ENCODE data around the gene MORN4. TPM values are rescaled to one million over a fixed set of nuclear protein-coding genes. Genes with fewer than 3 reads are reported as not detected.

Gene MORN4
- total and polyA plus RNA-seq, 9 of the 15 experiments (the other 6 are each of a cell fraction or from before 2014, with no cell fraction given): 8.3 to 23.9 (median 11.7) TPM

- no peak overlapping the region for H2AFZ ChIP-seq (ENCODE audit: low read depth, low read length)
- no peaks in the 10 kb centered on the region for H3K36me3 ChIP-seq (ENCODE audit: control insufficient read depth, insufficient read depth, low read length)
- no peaks in the 10 kb centered on the region for H3K9me3 ChIP-seq (replicated peaks; ENCODE audit: control insufficient read depth, insufficient read depth, low read depth, low read length)
- no TSS peak for BruUV-seq (replicated peaks)
- 52% methylated on average over 8 of the region's 8 CpGs for WGBS (ENCODE audit: insufficient coverage, low coverage, missing lambda C conversion rate)
- no peak overlapping the region for H3K4me3 ChIP-seq
- in situ Hi-C loops (cut with MboI): no loop called here
- ATAC-seq (no peak), DNase-seq (ENCODE audit: extremely low read depth in 1 of 4, low spot score in 3 of 4) (no peak), FAIRE-seq (no peak)
- H3K9ac ChIP-seq (ENCODE audit: insufficient read depth in 1 of 2, low read depth in 2 of 2, low read length in 2 of 2): no peak overlapping the region; a peak in 1 of 4 replicates
- intact Hi-C loops (cut with micrococcal nuclease): no loop called here
- H3K9me1 ChIP-seq (ENCODE audit: control insufficient read depth, insufficient read depth, low read length): no peaks in the 10 kb centered on the region
- no peaks in the 10 kb centered on the region for H3K79me2 ChIP-seq (ENCODE audit: control insufficient read depth, insufficient read depth, low read length)
- TF ChIP-seq MTA3 (IDR thresholded peaks at IDR 0.05; ENCODE audit: borderline replicate concordance): no peak
- no peak for TF ChIP-seq PTTG1 (tag; IDR thresholded peaks at IDR 0.05; ENCODE audit: low read depth)
- no peaks in the 10 kb centered on the region for H4K20me1 ChIP-seq (replicated peaks; ENCODE audit: control insufficient read depth, insufficient read depth, low read length)
- H3K27ac ChIP-seq (ENCODE audit: extremely low read depth, low read depth, low read length): no peak overlapping the region
- ChIA-PET CTCF (ENCODE audit: low intra/inter-chr PET ratio) (no interaction called here), POLR2A (interaction anchor here (1.3 kb wide), 1 partner anchor 11 kb away, joined by 4 read pairs; no protein-coding TSS in a partner anchor)
- no peak overlapping the region for H3K4me2 ChIP-seq (ENCODE audit: insufficient read depth, low read length)
- H3K27me3 ChIP-seq (ENCODE audit: control insufficient read depth in 2 of 2, insufficient read depth in 2 of 2, low read length in 2 of 2): no peaks in the 10 kb centered on the region
- peaks cover 0 to 10% of the 10 kb centered on the region in 2 experiments; a peak in 3 of 5 replicates for H3K4me1 ChIP-seq (replicated peaks in 1 of 2; ENCODE audit: control insufficient read depth in 2 of 2, insufficient read depth in 2 of 2, low read length in 2 of 2)
Observed at GRCh38 chr10:97582169-97582568, 51.1 kb downstream of the MORN4 start.

DNA sequence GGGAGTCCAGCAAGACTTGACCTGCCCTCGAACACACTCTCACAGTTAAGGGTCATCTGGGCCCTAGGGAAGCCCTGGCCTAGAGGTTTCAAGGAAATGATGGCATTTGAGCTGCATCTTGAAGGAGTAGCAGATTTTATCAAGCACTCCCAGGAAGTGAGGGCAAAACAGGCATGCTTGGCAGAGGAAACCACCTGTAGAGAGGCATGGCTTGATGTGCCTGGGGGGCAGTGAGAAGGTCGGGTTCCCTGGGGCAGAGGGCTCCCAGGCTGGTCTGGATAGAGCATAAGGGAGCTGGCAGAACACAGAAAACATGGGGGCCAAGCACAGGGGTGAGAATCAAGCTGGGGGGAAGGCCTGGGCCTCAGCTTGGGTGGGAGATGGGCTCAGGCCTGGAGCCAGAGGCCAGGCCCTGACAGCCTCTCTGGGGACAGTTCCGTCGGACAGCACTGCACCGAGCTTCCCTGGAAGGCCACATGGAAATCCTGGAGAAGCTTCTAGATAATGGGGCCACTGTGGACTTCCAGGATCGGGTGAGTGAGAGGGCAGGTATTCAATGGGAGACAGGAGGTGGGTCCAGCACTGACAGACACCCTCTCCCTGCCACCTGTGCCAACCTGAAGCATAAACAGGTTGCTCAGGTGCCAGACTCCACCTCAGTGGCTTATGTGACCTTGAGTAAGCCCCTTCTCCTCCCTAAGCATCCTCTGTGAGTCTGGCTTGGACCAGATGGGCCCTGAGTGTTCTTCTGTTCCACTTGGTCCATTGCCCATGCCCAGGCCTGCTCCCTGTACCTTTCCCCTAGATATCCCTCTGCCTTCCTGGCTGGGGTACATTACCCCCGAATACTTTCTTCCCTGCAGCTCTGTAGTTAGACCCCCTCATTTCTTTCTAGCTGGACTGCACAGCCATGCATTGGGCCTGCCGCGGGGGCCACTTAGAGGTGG, 52.6 kb downstream of the MORN4 start:
- Histone ChIP-seq H3K79me2 (ENCODE audit: control insufficient read depth, insufficient read depth, low read length) (no peaks in the 10 kb centered on the region), H3K4me3 (no peak overlapping the region), H3K36me3 (ENCODE audit: control insufficient read depth, insufficient read depth, low read length) (no peaks in the 10 kb centered on the region), H3K27ac (ENCODE audit: extremely low read depth, low read depth, low read length) (no peak overlapping the region), H3K4me2 (ENCODE audit: insufficient read depth, low read length) (no peak overlapping the region), H4K20me1 (replicated peaks; ENCODE audit: control insufficient read depth, insufficient read depth, low read length) (no peaks in the 10 kb centered on the region), H3K4me1 (replicated peaks in 1 of 2; ENCODE audit: control insufficient read depth in 2 of 2, insufficient read depth in 2 of 2, low read length in 2 of 2) (peaks cover 2 to 10% of the 10 kb centered on the region in 2 experiments; a peak in 4 of 5 replicates), H3K9ac (ENCODE audit: insufficient read depth in 1 of 2, low read depth in 2 of 2, low read length in 2 of 2) (peak overlapping the region in 1 of 2 experiments; percentile 36; a peak in 1 of 4 replicates), H3K9me1 (ENCODE audit: control insufficient read depth, insufficient read depth, low read length) (no peaks in the 10 kb centered on the region), H3K9me3 (replicated peaks; ENCODE audit: control insufficient read depth, insufficient read depth, low read depth, low read length) (no peaks in the 10 kb centered on the region), H2AFZ (ENCODE audit: low read depth, low read length) (no peak overlapping the region), H3K27me3 (ENCODE audit: control insufficient read depth in 2 of 2, insufficient read depth in 2 of 2, low read length in 2 of 2) (no peaks in the 10 kb centered on the region)
- no peak for DNase-seq (ENCODE audit: extremely low read depth in 1 of 4, low spot score in 3 of 4)
- no peak for FAIRE-seq
- ChIA-PET POLR2A (interaction anchor here (0.6 to 1.3 kb wide), 2 partner anchors 9 to 280 kb away, joined by 4 read pairs; no protein-coding TSS in a partner anchor), CTCF (ENCODE audit: low intra/inter-chr PET ratio) (no interaction called here)
- BruUV-seq (replicated peaks): no TSS peak
- no peak for ATAC-seq
- intact Hi-C loops (cut with micrococcal nuclease): no loop called here
- in situ Hi-C loops (cut with MboI): no loop called here
- WGBS (ENCODE audit: insufficient coverage, low coverage, missing lambda C conversion rate): 23% methylated on average over 8 of the region's 9 CpGs
- TF ChIP-seq TSC22D4 (tag; IDR thresholded peaks at IDR 0.05): no peak
- TF ChIP-seq ZNF175 (CRISPR knock-in tag; IDR thresholded peaks at IDR 0.05; ENCODE audit: low read depth): no peak
- no peak for TF ChIP-seq TRIM24 (IDR thresholded peaks at IDR 0.05)
- TF ChIP-seq NONO (IDR thresholded peaks at IDR 0.05; ENCODE audit: low read depth in 2 of 2, low read length in 1 of 2): no peak
- no peak for TF ChIP-seq NKRF (IDR thresholded peaks at IDR 0.05; ENCODE audit: borderline replicate concordance)
- TF ChIP-seq TFE3 (CRISPR knock-in tag; IDR thresholded peaks at IDR 0.05): no peak
